ENCODE results near the gene ZNF549. TPM values are rescaled to one million over a fixed set of nuclear protein-coding genes. Genes with fewer than 3 reads are reported as not detected.
"Not testable (repeated sequence)": the region's sequence is repeated elsewhere in the genome, so short reads cannot be mapped to it uniquely, and the experiment has no call there.

ZNF549 gene
- total RNA-seq, 1 donor from 2014 or later: 11.3 TPM

- H3K27me3 Mint-ChIP-seq (ENCODE audit: low read depth): no peaks in the 10 kb centered on the region
- DNase-seq (ENCODE audit: low spot score in 2 of 2, unreplicated experiment in 2 of 2): no peak
- no peaks in the 10 kb centered on the region for H3K4me1 Mint-ChIP-seq
- H3K36me3 Mint-ChIP-seq: peaks cover 79% of the 10 kb centered on the region
- H3K9me3 Mint-ChIP-seq: peaks cover 81% of the 10 kb centered on the region
- TF ChIP-seq, protein P1, sequence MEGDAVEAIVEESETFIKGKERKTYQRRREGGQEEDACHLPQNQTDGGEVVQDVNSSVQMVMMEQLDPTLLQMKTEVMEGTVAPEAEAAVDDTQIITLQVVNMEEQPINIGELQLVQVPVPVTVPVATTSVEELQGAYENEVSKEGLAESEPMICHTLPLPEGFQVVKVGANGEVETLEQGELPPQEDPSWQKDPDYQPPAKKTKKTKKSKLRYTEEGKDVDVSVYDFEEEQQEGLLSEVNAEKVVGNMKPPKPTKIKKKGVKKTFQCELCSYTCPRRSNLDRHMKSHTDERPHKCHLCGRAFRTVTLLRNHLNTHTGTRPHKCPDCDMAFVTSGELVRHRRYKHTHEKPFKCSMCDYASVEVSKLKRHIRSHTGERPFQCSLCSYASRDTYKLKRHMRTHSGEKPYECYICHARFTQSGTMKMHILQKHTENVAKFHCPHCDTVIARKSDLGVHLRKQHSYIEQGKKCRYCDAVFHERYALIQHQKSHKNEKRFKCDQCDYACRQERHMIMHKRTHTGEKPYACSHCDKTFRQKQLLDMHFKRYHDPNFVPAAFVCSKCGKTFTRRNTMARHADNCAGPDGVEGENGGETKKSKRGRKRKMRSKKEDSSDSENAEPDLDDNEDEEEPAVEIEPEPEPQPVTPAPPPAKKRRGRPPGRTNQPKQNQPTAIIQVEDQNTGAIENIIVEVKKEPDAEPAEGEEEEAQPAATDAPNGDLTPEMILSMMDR (IDR thresholded peaks at IDR 0.05; ENCODE audit: unreplicated experiment): no peak
- H3K27ac Mint-ChIP-seq: no peak overlapping the region
- no peak overlapping the region for H3K4me3 Mint-ChIP-seq
These were observed 15.7 kb upstream of the ZNF549 start for GRCh38 chr19:57511484-57511883.

DNA sequence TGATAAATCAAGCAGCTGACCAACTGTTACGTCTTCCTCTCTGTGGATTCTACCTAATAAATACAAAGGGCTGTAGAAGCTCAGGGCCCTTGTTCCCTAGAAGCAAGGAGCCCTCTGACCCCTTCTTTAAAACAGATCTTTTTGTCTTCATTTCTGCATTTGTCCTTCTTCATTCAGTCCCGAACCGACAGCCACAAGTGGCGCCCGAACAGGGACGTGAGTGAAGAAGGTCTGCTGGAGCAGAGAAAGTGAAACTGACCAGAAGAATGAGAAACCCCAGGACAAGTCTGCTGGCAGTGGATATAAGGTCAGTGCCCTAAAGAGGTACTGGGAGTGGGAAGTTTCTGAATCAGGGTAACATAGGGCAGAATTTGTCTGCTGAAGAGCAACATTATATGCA lies 14.3 kb upstream of the ZNF549 start:
- Mint-ChIP-seq H3K4me1 (no peaks in the 10 kb centered on the region), H3K27ac (no peak overlapping the region), H3K27me3 (ENCODE audit: low read depth) (no peaks in the 10 kb centered on the region), H3K4me3 (no peak overlapping the region), H3K36me3 (peaks cover 76% of the 10 kb centered on the region), H3K9me3 (peaks cover 79% of the 10 kb centered on the region)
- no peak for DNase-seq (ENCODE audit: low spot score in 2 of 2, unreplicated experiment in 2 of 2)
- TF ChIP-seq, protein P1 (IDR thresholded peaks at IDR 0.05; ENCODE audit: unreplicated experiment): no peak

GRCh38 chr19:57515255-57515654 lies 11.9 kb upstream of the ZNF549 start:
- no peak overlapping the region for H3K27ac Mint-ChIP-seq
- H3K9me3 Mint-ChIP-seq: peaks cover 69% of the 10 kb centered on the region
- H3K4me1 Mint-ChIP-seq: no peaks in the 10 kb centered on the region

GRCh38 chr19:57518021-57518420 lies 9.1 kb upstream of the ZNF549 start:
- Mint-ChIP-seq H3K36me3 (peaks cover 46% of the 10 kb centered on the region), H3K9me3 (peaks cover 65% of the 10 kb centered on the region)
- H3K27me3 Mint-ChIP-seq (ENCODE audit: low read depth); H3K4me3 Mint-ChIP-seq; DNase-seq (ENCODE audit: low spot score in 2 of 2, unreplicated experiment in 2 of 2); H3K27ac Mint-ChIP-seq; H3K4me1 Mint-ChIP-seq: not testable (repeated sequence)

More at GRCh38 chr19:57515255-57515654, 11.9 kb upstream of the ZNF549 start:
- TF ChIP-seq, protein P1 (IDR thresholded peaks at IDR 0.05; ENCODE audit: unreplicated experiment): no peak
- DNase-seq (ENCODE audit: low spot score in 2 of 2, unreplicated experiment in 2 of 2): no peak
- Mint-ChIP-seq H3K27me3 (ENCODE audit: low read depth) (no peaks in the 10 kb centered on the region), H3K36me3 (peaks cover 57% of the 10 kb centered on the region), H3K4me3 (no peak overlapping the region)

DNA sequence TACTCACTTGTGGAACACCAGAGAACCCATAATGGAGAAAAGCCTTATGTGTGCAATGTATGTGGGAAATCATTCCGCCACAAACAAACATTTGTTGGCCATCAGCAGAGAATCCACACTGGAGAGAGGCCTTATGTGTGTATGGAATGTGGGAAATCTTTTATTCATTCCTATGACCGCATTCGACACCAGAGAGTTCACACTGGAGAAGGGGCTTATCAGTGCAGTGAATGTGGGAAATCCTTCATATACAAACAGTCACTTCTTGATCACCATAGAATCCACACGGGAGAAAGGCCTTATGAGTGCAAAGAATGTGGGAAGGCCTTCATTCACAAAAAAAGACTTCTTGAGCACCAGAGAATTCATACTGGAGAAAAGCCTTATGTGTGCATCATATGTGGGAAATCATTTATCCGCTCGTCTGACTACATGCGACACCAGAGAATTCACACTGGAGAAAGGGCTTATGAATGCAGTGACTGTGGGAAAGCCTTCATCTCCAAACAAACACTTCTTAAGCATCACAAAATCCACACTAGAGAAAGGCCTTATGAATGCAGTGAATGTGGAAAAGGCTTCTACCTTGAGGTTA lies 10.9 kb downstream of the ZNF549 start:
- peaks cover 90% of the 10 kb centered on the region for H3K9me3 Mint-ChIP-seq
- no peaks in the 10 kb centered on the region for H3K4me1 Mint-ChIP-seq
- no peak for DNase-seq (ENCODE audit: low spot score in 2 of 2, unreplicated experiment in 2 of 2)
- peaks cover 97% of the 10 kb centered on the region for H3K36me3 Mint-ChIP-seq
- TF ChIP-seq, protein P1 (IDR thresholded peaks at IDR 0.05; ENCODE audit: unreplicated experiment): no peak
- H3K27ac Mint-ChIP-seq: no peak overlapping the region
- no peak overlapping the region for H3K4me3 Mint-ChIP-seq
- no peaks in the 10 kb centered on the region for H3K27me3 Mint-ChIP-seq (ENCODE audit: low read depth)

DNA sequence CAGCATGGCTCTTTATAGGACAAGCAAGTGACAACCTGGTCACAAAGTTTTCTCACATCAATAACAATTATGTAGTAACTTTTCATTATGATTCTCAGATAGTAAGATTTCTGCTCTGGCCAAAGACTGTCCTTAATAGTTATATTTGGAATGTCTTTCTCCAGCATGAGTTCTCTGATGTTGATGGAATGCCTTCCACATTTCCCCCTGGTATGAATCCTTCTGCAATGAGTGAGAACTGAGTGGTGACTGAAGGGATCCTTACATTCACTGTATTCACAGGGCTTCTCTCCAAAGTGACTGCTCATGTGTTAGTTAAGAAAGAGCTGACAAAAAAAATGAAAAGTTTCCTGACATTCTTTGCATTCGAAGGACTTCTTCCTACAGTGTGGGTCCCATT lies 19.4 kb downstream of the ZNF549 start:
- TF ChIP-seq, protein P1 (IDR thresholded peaks at IDR 0.05; ENCODE audit: unreplicated experiment): no peak
- no peak overlapping the region for H3K27ac Mint-ChIP-seq
- no peak overlapping the region for H3K4me3 Mint-ChIP-seq
- H3K27me3 Mint-ChIP-seq (ENCODE audit: low read depth): no peaks in the 10 kb centered on the region
- peaks cover 96% of the 10 kb centered on the region for H3K36me3 Mint-ChIP-seq
- H3K4me1 Mint-ChIP-seq: no peaks in the 10 kb centered on the region
- DNase-seq (ENCODE audit: low spot score in 2 of 2, unreplicated experiment in 2 of 2): no peak
- H3K9me3 Mint-ChIP-seq: peaks cover 80% of the 10 kb centered on the region
